Mucosa of stomach (tissue), 1 donor: ENCODE measurements around the gene SLC2A4RG.

Experiments used
- H3K27me3 ChIP-seq: one replicate; pipeline ENCODE4 v1.7.0; 2013; ENCODE audit warnings: mild to moderate bottlenecking, low read length; ENCODE audit not compliant: control insufficient read depth, insufficient read depth
- H3K36me3 ChIP-seq: one replicate; pipeline ENCODE4 v1.7.0; 2013; ENCODE audit warnings: low read length; ENCODE audit not compliant: control insufficient read depth, insufficient read depth
- H3K4me1 ChIP-seq: one replicate; pipeline ENCODE4 v1.7.0; 2013; ENCODE audit warnings: mild to moderate bottlenecking, low read length; ENCODE audit not compliant: control insufficient read depth, insufficient read depth
- H3K4me3 ChIP-seq: one replicate; pipeline ENCODE4 v1.7.0; 2013; ENCODE audit warnings: low read length
- H3K9ac ChIP-seq: one replicate; pipeline ENCODE4 v1.7.0; 2013; ENCODE audit warnings: mild to moderate bottlenecking, low read length, moderate library complexity
- H3K9me3 ChIP-seq: one replicate; pipeline ENCODE4 v1.7.0; 2013; ENCODE audit warnings: mild to moderate bottlenecking, low read length, moderate library complexity; ENCODE audit not compliant: control insufficient read depth
- donor health status: Pancreatic carcinoma.

Gene SLC2A4RG

DNA sequence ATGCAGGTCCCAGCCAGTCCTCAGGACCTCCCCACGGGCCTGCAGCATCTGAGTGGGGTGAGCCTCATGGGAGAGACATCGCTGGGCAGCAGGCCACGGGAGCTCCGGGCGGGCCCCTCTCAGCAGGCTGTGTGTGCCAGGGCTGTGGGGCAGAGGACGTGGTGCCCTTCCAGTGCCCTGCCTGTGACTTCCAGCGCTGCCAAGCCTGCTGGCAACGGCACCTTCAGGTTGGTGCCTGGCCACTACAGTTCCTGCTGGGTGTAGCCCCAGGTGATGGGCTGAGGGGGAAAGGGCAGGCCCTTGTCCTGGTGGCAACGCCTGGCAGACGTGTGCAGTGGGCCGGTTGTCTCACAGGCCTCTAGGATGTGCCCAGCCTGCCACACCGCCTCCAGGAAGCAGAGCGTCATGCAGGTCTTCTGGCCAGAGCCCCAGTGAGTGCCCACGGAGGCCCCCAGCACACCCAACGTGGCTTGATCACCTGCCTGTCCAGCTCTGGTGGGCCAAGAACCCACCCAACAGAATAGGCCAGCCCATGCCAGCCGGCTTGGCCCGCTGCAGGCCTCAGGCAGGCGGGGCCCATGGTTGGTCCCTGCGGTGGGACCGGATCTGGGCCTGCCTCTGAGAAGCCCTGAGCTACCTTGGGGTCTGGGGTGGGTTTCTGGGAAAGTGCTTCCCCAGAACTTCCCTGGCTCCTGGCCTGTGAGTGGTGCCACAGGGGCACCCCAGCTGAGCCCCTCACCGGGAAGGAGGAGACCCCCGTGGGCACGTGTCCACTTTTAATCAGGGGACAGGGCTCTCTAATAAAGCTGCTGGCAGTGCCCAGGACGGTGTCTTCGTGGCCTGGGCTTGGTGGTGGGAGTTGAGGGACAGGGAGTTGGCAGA lies 43.9 kb upstream of the SLC2A4RG start:
- H3K36me3 ChIP-seq = no peaks in the 10 kb centered on the region
- H3K4me1 ChIP-seq = peaks cover 39% of the 10 kb centered on the region
- no peaks in the 10 kb centered on the region for H3K9me3 ChIP-seq
- no peak overlapping the region for H3K4me3 ChIP-seq
- no peaks in the 10 kb centered on the region for H3K27me3 ChIP-seq
- H3K9ac ChIP-seq = no peak overlapping the region

DNA sequence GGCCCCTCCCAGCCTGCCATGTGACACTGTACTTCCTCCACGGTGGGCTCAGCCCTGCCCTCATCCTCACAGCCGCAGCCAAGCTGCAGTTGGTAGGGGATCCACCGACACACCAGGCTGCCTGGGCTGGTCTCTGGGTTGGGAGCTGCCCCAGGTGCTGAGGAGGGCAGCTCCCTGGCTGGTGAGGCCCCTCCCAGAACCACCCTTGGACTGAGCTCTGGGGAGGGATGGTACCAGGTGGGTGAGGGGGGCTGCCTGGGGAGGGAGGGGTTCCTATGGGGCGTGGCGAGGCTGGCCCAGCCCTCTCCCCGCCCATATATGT lies 43.3 kb upstream of the SLC2A4RG start:
- Histone ChIP-seq H3K27me3 (no peaks in the 10 kb centered on the region), H3K36me3 (no peaks in the 10 kb centered on the region), H3K4me1 (peaks cover 39% of the 10 kb centered on the region), H3K9ac (no peak overlapping the region), H3K4me3 (no peak overlapping the region), H3K9me3 (no peaks in the 10 kb centered on the region)

- no peaks in the 10 kb centered on the region for H3K27me3 ChIP-seq
- peaks cover 33% of the 10 kb centered on the region for H3K4me1 ChIP-seq
- H3K36me3 ChIP-seq = no peaks in the 10 kb centered on the region
- no peak within 1 kb of the TSS for H3K9ac ChIP-seq
- H3K9me3 ChIP-seq = no peaks in the 10 kb centered on the region
- H3K4me3 ChIP-seq = no peak within 1 kb of the TSS
Measured at GRCh38 chr20:63696628-63697356, 42.8 kb upstream of the SLC2A4RG start, which contains the start of gene TNFRSF6B. Gene TNFRSF6B, plus strand, starts transcription at chr20:63696652. Its CDS starts 116 bp downstream, at chr20:63696768.

GRCh38 chr20:63697357-63697867 lies 42.2 kb upstream of the SLC2A4RG start:
- Histone ChIP-seq H3K4me3 (no peak overlapping the region), H3K9ac (no peak overlapping the region), H3K36me3 (no peaks in the 10 kb centered on the region), H3K27me3 (no peaks in the 10 kb centered on the region), H3K4me1 (peaks cover 27% of the 10 kb centered on the region), H3K9me3 (no peaks in the 10 kb centered on the region)

DNA sequence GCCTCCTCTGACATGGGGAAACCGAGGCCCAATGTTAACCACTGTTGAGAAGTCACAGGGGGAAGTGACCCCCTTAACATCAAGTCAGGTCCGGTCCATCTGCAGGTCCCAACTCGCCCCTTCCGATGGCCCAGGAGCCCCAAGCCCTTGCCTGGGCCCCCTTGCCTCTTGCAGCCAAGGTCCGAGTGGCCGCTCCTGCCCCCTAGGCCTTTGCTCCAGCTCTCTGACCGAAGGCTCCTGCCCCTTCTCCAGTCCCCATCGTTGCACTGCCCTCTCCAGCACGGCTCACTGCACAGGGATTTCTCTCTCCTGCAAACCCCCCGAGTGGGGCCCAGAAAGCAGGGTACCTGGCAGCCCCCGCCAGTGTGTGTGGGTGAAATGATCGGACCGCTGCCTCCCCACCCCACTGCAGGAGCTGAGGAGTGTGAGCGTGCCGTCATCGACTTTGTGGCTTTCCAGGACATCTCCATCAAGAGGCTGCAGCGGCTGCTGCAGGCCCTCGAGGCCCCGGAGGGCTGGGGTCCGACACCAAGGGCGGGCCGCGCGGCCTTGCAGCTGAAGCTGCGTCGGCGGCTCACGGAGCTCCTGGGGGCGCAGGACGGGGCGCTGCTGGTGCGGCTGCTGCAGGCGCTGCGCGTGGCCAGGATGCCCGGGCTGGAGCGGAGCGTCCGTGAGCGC lies 41.6 kb upstream of the SLC2A4RG start:
- peaks cover 25% of the 10 kb centered on the region for H3K4me1 ChIP-seq
- no peaks in the 10 kb centered on the region for H3K9me3 ChIP-seq
- H3K27me3 ChIP-seq = no peaks in the 10 kb centered on the region
- no peaks in the 10 kb centered on the region for H3K36me3 ChIP-seq
- no peak overlapping the region for H3K9ac ChIP-seq
- no peak overlapping the region for H3K4me3 ChIP-seq

- Histone ChIP-seq H3K36me3 (no peaks in the 10 kb centered on the region), H3K4me1 (peaks cover 25% of the 10 kb centered on the region), H3K4me3 (no peak overlapping the region), H3K27me3 (no peaks in the 10 kb centered on the region), H3K9ac (no peak overlapping the region), H3K9me3 (no peaks in the 10 kb centered on the region)
Measured at GRCh38 chr20:63698739-63699465, 40.7 kb upstream of the SLC2A4RG start.

GRCh38 chr20:63699466-63700198 lies 39.9 kb upstream of the SLC2A4RG start:
- Histone ChIP-seq H3K4me3 (no peak overlapping the region), H3K36me3 (peaks cover 6% of the 10 kb centered on the region), H3K4me1 (peaks cover 25% of the 10 kb centered on the region), H3K27me3 (no peaks in the 10 kb centered on the region), H3K9ac (no peak overlapping the region), H3K9me3 (no peaks in the 10 kb centered on the region)

DNA sequence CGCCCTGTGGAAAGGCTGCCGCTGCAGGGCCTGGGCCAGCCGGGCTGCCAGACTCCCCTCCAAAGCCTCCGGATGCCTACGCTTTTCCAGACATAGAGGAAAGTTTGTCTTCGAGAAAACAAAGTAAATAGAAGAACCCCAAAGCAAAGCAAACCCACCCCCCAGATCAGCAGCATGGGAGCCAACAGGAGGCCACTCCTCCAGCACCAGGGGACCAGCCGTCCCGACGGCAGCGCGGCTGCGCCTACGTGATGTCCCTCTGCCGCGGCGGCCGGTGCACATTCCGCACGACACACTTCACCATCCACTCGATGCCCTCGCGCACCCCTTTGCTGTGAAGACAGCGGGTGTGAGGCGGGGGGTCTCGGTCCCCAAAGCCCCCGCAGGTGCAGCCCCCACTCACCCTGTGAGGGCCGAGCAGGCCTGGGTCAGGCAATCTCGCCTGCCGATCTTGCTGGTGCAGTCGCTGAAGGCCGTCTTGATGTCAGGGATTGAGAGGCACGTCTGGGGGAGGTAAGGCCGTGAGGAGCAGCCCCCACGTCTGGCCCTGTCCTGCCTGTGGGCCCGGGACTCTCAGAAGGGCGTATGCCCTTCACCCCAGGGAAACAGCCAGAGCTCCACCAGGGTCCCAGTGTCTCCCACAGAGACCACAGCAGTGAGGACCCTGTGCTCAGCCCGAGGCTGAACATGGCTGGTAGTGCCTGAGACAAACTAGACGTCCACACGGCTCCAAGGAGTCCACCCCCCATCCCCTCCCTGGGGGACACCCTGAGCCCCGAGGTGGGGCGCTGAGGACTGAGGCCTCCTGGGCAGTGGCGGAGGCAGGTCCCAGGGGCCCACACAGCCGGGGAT lies 39.2 kb upstream of the SLC2A4RG start:
- Histone ChIP-seq H3K27me3 (no peaks in the 10 kb centered on the region), H3K9me3 (no peaks in the 10 kb centered on the region), H3K4me1 (peaks cover 25% of the 10 kb centered on the region), H3K4me3 (no peak overlapping the region), H3K9ac (no peak overlapping the region), H3K36me3 (peaks cover 6% of the 10 kb centered on the region)

DNA sequence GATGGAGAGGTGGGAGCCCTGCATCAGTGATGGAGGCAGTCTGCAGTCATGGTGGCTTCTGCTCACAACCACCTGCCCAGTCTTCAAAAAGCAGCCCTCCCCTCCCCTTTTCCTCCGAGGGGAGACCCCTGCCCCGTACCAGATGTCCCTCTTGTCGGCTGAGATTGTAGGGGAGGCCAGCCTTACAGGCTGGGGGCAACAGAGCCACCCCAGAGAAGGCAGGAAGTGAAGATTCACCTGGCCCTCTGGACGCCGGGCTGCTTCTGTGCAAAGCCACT lies 38.6 kb upstream of the SLC2A4RG start:
- Histone ChIP-seq H3K9me3 (no peaks in the 10 kb centered on the region), H3K9ac (no peak overlapping the region), H3K36me3 (peaks cover 6% of the 10 kb centered on the region), H3K4me3 (no peak overlapping the region), H3K4me1 (peaks cover 25% of the 10 kb centered on the region), H3K27me3 (no peaks in the 10 kb centered on the region)

DNA sequence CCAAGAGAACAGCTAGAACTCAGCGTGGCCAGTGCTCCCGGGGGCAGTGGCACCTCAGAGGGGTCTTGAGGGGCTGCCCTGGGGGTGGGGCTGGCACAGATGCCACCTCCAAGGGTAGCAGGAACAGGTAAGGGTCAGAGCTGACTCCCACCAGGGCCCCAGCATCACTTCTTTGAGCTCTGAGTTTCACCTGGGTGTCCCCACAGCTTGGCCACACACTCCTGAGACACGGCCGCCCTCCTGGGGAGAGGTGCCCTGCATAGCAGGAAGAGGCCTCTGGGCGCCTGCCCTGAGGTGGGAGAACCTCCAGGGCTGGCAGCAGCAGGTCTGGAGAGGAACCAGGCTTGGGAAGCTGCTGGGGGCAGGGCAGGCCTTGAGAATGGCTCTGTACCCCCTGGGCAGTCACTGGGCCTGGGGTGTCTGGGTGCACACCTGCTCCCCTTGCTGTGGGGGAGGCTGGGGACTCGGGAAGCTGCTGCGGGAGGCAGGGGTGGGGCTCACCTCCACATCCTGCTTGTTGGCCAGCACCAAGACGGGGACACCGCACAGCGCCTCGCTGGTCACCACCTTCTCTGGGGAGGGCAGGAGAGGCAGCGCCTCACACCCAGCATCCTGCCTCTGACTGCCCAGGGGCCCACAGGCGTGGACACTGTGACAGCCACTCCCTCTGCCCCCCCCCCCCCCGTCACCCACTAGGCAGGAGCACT lies 38.1 kb upstream of the SLC2A4RG start:
- H3K27me3 ChIP-seq = no peaks in the 10 kb centered on the region
- H3K9me3 ChIP-seq = no peaks in the 10 kb centered on the region
- no peak overlapping the region for H3K4me3 ChIP-seq
- H3K4me1 ChIP-seq = peaks cover 24% of the 10 kb centered on the region
- peaks cover 6% of the 10 kb centered on the region for H3K36me3 ChIP-seq
- no peak overlapping the region for H3K9ac ChIP-seq
